Mesenchymal stem cell (in vitro differentiated cells and primary cell): ENCODE measurements around the gene EML6.

ENCODE experiments used
- DNase-seq: peaks from one replicate; pipeline ENCODE4 v3.0.0-alpha.2; 2013
- H2AFZ ChIP-seq: one replicate; pipeline ENCODE4 v1.6.1; 2013; ENCODE audit warnings: low read depth, mild to moderate bottlenecking, control low read depth, inconsistent platforms, low read length, moderate library complexity
- H2AK5ac ChIP-seq: 2 replicates; pipeline ENCODE4 v1.6.1; 2013; ENCODE audit warnings: low read length, moderate library complexity, mild to moderate bottlenecking, inconsistent platforms; ENCODE audit not compliant: severe bottlenecking
- H2BK120ac ChIP-seq: one replicate; pipeline ENCODE4 v1.6.1; 2013; ENCODE audit warnings: low read depth, mild to moderate bottlenecking, inconsistent platforms, low read length, moderate library complexity
- H2BK12ac ChIP-seq, 2 experiments: one replicate each; pipeline ENCODE4 v1.6.1; 2013; ENCODE audit warnings: inconsistent platforms in 2 of 2, low read length in 2 of 2, mild to moderate bottlenecking in 2 of 2, moderate library complexity in 2 of 2, control low read depth in 1 of 2
- H2BK15ac ChIP-seq: one replicate; pipeline ENCODE4 v1.6.1; 2013; ENCODE audit warnings: mild to moderate bottlenecking, low read depth, inconsistent platforms; ENCODE audit not compliant: poor library complexity, severe bottlenecking
- H2BK5ac ChIP-seq: 2 replicates; pipeline ENCODE4 v1.6.1; 2013; ENCODE audit warnings: low read depth, mild to moderate bottlenecking, low read length, control low read depth, inconsistent platforms; ENCODE audit not compliant: poor library complexity, severe bottlenecking
- H3K14ac ChIP-seq, 2 experiments: one replicate each; pipeline ENCODE4 v1.6.1; 2013; ENCODE audit warnings: inconsistent platforms in 2 of 2, low read length in 2 of 2, control low read depth in 1 of 2, mild to moderate bottlenecking in 1 of 2, moderate library complexity in 1 of 2
- H3K18ac ChIP-seq, 2 experiments: one replicate each; pipeline ENCODE4 v1.6.1; 2013; ENCODE audit warnings: inconsistent platforms in 2 of 2, low read length in 2 of 2, control low read depth in 1 of 2, low read depth in 1 of 2, mild to moderate bottlenecking in 1 of 2
- H3K23ac ChIP-seq, 2 experiments: one replicate each; pipeline ENCODE4 v1.6.1; 2013; ENCODE audit warnings: inconsistent platforms in 2 of 2, low read length in 2 of 2, mild to moderate bottlenecking in 2 of 2, moderate library complexity in 2 of 2, control low read depth in 1 of 2
- H3K27ac ChIP-seq: 2 replicates; pipeline ENCODE4 v1.5.1; 2013; ENCODE audit warnings: mild to moderate bottlenecking, moderate library complexity, low read length, control low read depth, inconsistent platforms; ENCODE audit not compliant: poor library complexity, severe bottlenecking
- H3K27me3 ChIP-seq, 2 experiments: 2 replicates each; pipeline versions ENCODE4 v1.6.1 to v1.7.0; 2013; ENCODE audit warnings: low read length in 2 of 2, mild to moderate bottlenecking in 2 of 2, moderate library complexity in 2 of 2, control low read depth in 1 of 2, inconsistent platforms in 1 of 2; ENCODE audit not compliant: control insufficient read depth in 1 of 2, insufficient read depth in 1 of 2
- H3K36me3 ChIP-seq, 2 experiments: 2 replicates each; pipeline versions ENCODE4 v1.6.1 to v1.7.0; 2013; ENCODE audit warnings: low read length in 2 of 2, control low read depth in 1 of 2, inconsistent platforms in 1 of 2, low read depth in 1 of 2, mild to moderate bottlenecking in 1 of 2; ENCODE audit not compliant: insufficient read depth in 2 of 2, control insufficient read depth in 1 of 2
- H3K4ac ChIP-seq, 2 experiments: one replicate each; pipeline ENCODE4 v1.6.1; 2013; ENCODE audit warnings: inconsistent platforms in 2 of 2, low read length in 2 of 2, mild to moderate bottlenecking in 2 of 2, moderate library complexity in 2 of 2, control low read depth in 1 of 2, low read depth in 1 of 2
- H3K4me1 ChIP-seq: 2 replicates; pipeline ENCODE4 v1.6.1; 2013; ENCODE audit warnings: low read depth, low read length, control low read depth; ENCODE audit not compliant: control insufficient read depth, insufficient read depth
- H3K4me2 ChIP-seq: 2 replicates; pipeline ENCODE4 v1.6.1; 2013; ENCODE audit warnings: low read length, mild to moderate bottlenecking, inconsistent platforms; ENCODE audit not compliant: poor library complexity, severe bottlenecking
- H3K4me3 ChIP-seq, 2 experiments: 2 replicates each; pipeline versions ENCODE4 v1.5.1 to v1.7.0; 2013; ENCODE audit warnings: low read length in 2 of 2, mild to moderate bottlenecking in 2 of 2, control low read depth in 1 of 2, low read depth in 1 of 2; ENCODE audit not compliant: insufficient read depth in 1 of 2
- H3K79me1 ChIP-seq: replicated peaks from 2 replicates; pipeline ENCODE4 v1.6.1; 2013; ENCODE audit warnings: mild to moderate bottlenecking, control low read depth, low read length, inconsistent platforms; ENCODE audit not compliant: poor library complexity, severe bottlenecking
- H3K9ac ChIP-seq: 2 replicates; pipeline ENCODE4 v1.7.0; 2013; ENCODE audit warnings: mild to moderate bottlenecking, low read length, moderate library complexity
- H3K9me3 ChIP-seq: 2 replicates; pipeline ENCODE4 v1.7.0; 2013; ENCODE audit warnings: mild to moderate bottlenecking, low read length; ENCODE audit not compliant: control insufficient read depth
- H4K8ac ChIP-seq: one replicate; pipeline ENCODE4 v1.6.1; 2013; ENCODE audit warnings: inconsistent platforms, mild to moderate bottlenecking, low read length, moderate library complexity
- H4K91ac ChIP-seq: one replicate; pipeline ENCODE4 v1.6.1; 2013; ENCODE audit warnings: mild to moderate bottlenecking, low read length, inconsistent platforms
- WGBS: methylation state at CpG from one replicate; pipeline ENCODE4 v1.1.7; 2013; ENCODE audit warnings: mixed read lengths; 5-methylcytosine and 5-hydroxymethylcytosine counted together

Gene EML6

GRCh38 chr2:54772531-54772930 lies 49.1 kb downstream of the EML6 start:
- Histone ChIP-seq H3K79me1 (no peaks in the 10 kb centered on the region), H3K36me3 (no peaks in the 10 kb centered on the region), H2AK5ac (no peak overlapping the region), H3K27ac (no peak overlapping the region), H4K91ac (no peak overlapping the region), H2BK5ac (no peak overlapping the region), H3K14ac (no peak overlapping the region), H2BK120ac (no peak overlapping the region), H3K4ac (no peak overlapping the region), H3K27me3 (no peaks in the 10 kb centered on the region), H3K4me1 (peaks cover 3% of the 10 kb centered on the region), H2BK15ac (no peak overlapping the region), H3K18ac (no peak overlapping the region), H3K4me3 (no peak overlapping the region), H2AFZ (no peak overlapping the region), H2BK12ac (no peak overlapping the region), H3K9ac (no peak overlapping the region), H4K8ac (no peak overlapping the region), H3K23ac (peak overlapping the region in 1 of 2 experiments; percentile 79), H3K9me3 (peaks cover 12% of the 10 kb centered on the region), H3K4me2 (no peak overlapping the region)
- WGBS = 75% methylated on average over 4 of the region's 4 CpGs
- peak; percentile 13 for DNase-seq

- no peak for DNase-seq
- Histone ChIP-seq H2BK120ac (no peak overlapping the region), H3K4me1 (peaks cover 2% of the 10 kb centered on the region), H3K18ac (no peak overlapping the region), H3K4ac (no peak overlapping the region), H4K8ac (no peak overlapping the region), H2BK15ac (no peak overlapping the region), H2BK5ac (no peak overlapping the region), H2AK5ac (no peak overlapping the region), H3K9ac (no peak overlapping the region), H3K27ac (no peak overlapping the region), H2BK12ac (no peak overlapping the region), H3K36me3 (no peaks in the 10 kb centered on the region), H3K4me3 (no peak overlapping the region), H3K23ac (no peak overlapping the region), H4K91ac (no peak overlapping the region), H3K14ac (no peak overlapping the region), H3K4me2 (no peak overlapping the region), H2AFZ (no peak overlapping the region), H3K27me3 (no peaks in the 10 kb centered on the region), H3K79me1 (no peaks in the 10 kb centered on the region), H3K9me3 (peaks cover 12% of the 10 kb centered on the region)
- 98% methylated on average over 2 of the region's 3 CpGs for WGBS
Observed at GRCh38 chr2:54773233-54773632, 49.8 kb downstream of the EML6 start.

- no peaks in the 10 kb centered on the region for H3K27me3 ChIP-seq
- DNase-seq = peak; percentile 4
- no peak overlapping the region for H4K91ac ChIP-seq
- H3K9me3 ChIP-seq = peaks cover 12% of the 10 kb centered on the region
- H3K4me2 ChIP-seq = no peak overlapping the region
- no peak overlapping the region for H3K9ac ChIP-seq
- H3K36me3 ChIP-seq = no peaks in the 10 kb centered on the region
- no peak overlapping the region for H2BK15ac ChIP-seq
- no peak overlapping the region for H3K14ac ChIP-seq
- WGBS = 85% methylated on average over 2 of the region's 2 CpGs
- no peak overlapping the region for H3K27ac ChIP-seq
- H2BK5ac ChIP-seq = no peak overlapping the region
- H2AFZ ChIP-seq = no peak overlapping the region
- H2BK12ac ChIP-seq = no peak overlapping the region
- H3K4me1 ChIP-seq = peaks cover 2% of the 10 kb centered on the region
- no peak overlapping the region for H2AK5ac ChIP-seq
- no peak overlapping the region for H4K8ac ChIP-seq
- no peak overlapping the region for H3K4me3 ChIP-seq
- no peak overlapping the region for H3K4ac ChIP-seq
- no peaks in the 10 kb centered on the region for H3K79me1 ChIP-seq
- no peak overlapping the region for H2BK120ac ChIP-seq
- H3K18ac ChIP-seq = no peak overlapping the region
- H3K23ac ChIP-seq = no peak overlapping the region
Observed at GRCh38 chr2:54773838-54774237, 50.4 kb downstream of the EML6 start.

- peaks cover 2% of the 10 kb centered on the region for H3K4me1 ChIP-seq
- H2AK5ac ChIP-seq = no peak overlapping the region
- no peak overlapping the region for H3K18ac ChIP-seq
- H3K4ac ChIP-seq = no peak overlapping the region
- no peak for DNase-seq
- H3K36me3 ChIP-seq = no peaks in the 10 kb centered on the region
- no peak overlapping the region for H3K23ac ChIP-seq
- no peak overlapping the region for H3K14ac ChIP-seq
- H2BK120ac ChIP-seq = no peak overlapping the region
- H3K4me2 ChIP-seq = no peak overlapping the region
- H3K27ac ChIP-seq = no peak overlapping the region
- peaks cover 12% of the 10 kb centered on the region for H3K9me3 ChIP-seq
- no peak overlapping the region for H2AFZ ChIP-seq
- no peak overlapping the region for H3K9ac ChIP-seq
- H3K79me1 ChIP-seq = no peaks in the 10 kb centered on the region
- H4K8ac ChIP-seq = no peak overlapping the region
- peak overlapping the region in 1 of 2 experiments; percentile 21 for H3K4me3 ChIP-seq
- no peaks in the 10 kb centered on the region for H3K27me3 ChIP-seq
- no peak overlapping the region for H2BK15ac ChIP-seq
- H2BK12ac ChIP-seq = no peak overlapping the region
- H4K91ac ChIP-seq = no peak overlapping the region
- H2BK5ac ChIP-seq = no peak overlapping the region
Observed at GRCh38 chr2:54775710-54776109, 52.2 kb downstream of the EML6 start.
